Stimulated activated naive CD4-positive, alpha-beta T cell treated with Interleukin-2 at 50 U/mL for 16 hours (primary cell): ENCODE data around the gene RASSF5.
A peak's percentile ranks its signal among the peaks of the same experiment; 100 is the strongest.

Source experiments
- DNase-seq: peaks from one replicate; lab custom pipeline; 2025; lab: John Stamatoyannopoulos, UW

The RASSF5 gene

GRCh38 chr1:206497363-206497762 is 10.0 kb upstream of the RASSF5 start:
- no peak for DNase-seq

- DNase-seq = no peak
These were observed 9.6 kb upstream of the RASSF5 start for GRCh38 chr1:206497774-206498173.

- DNase-seq = no peak
These were observed 8.6 kb upstream of the RASSF5 start for GRCh38 chr1:206498685-206499084.

GRCh38 chr1:206500046-206500445 is 7.3 kb upstream of the RASSF5 start:
- DNase-seq = no peak

- DNase-seq = no peak
These were observed 5.5 kb upstream of the RASSF5 start for GRCh38 chr1:206501881-206502280.

GRCh38 chr1:206502403-206502802 is 4.9 kb upstream of the RASSF5 start:
- DNase-seq = no peak

- no peak for DNase-seq
These were observed 4.5 kb upstream of the RASSF5 start for GRCh38 chr1:206502812-206503211.

- peak; percentile 47 for DNase-seq
These were observed 3.6 kb upstream of the RASSF5 start for GRCh38 chr1:206503591-206504362.

GRCh38 chr1:206504363-206504713 is 3.0 kb upstream of the RASSF5 start:
- no peak for DNase-seq

- DNase-seq = no peak
These were observed 1.5 kb upstream of the RASSF5 start for GRCh38 chr1:206505702-206506355.

- DNase-seq = peak; percentile 2
These were observed 687 bp upstream of the RASSF5 start for GRCh38 chr1:206506405-206507283.

- no peak for DNase-seq
These were observed 979 bp downstream of the RASSF5 start for GRCh38 chr1:206508130-206508889.

GRCh38 chr1:206508956-206509355 is 1.6 kb downstream of the RASSF5 start:
- DNase-seq = no peak

GRCh38 chr1:206509612-206510257 is 2.4 kb downstream of the RASSF5 start:
- no peak for DNase-seq

GRCh38 chr1:206510371-206510770 is 3.0 kb downstream of the RASSF5 start:
- DNase-seq = no peak

GRCh38 chr1:206511362-206512057 is 4.2 kb downstream of the RASSF5 start:
- no peak for DNase-seq

GRCh38 chr1:206512058-206512850 is 4.9 kb downstream of the RASSF5 start:
- DNase-seq = no peak

- DNase-seq = no peak
These were observed 5.5 kb downstream of the RASSF5 start for GRCh38 chr1:206512851-206513180.

GRCh38 chr1:206513312-206514111 is 6.2 kb downstream of the RASSF5 start:
- no peak for DNase-seq
